IMR-90 (cell line): Measurements from ENCODE around the gene IGF1. TPM values are rescaled to one million over a fixed set of nuclear protein-coding genes. Genes with fewer than 3 reads are reported as not detected.

Experiments
- ATAC-seq: fragments of 200-7000 bp; cut with Tn5 transposase; 2 replicates; pipeline ENCODE4 v1.9.1; 2020; ENCODE audit warnings: low read depth, mild to moderate bottlenecking, moderate library complexity
- BruUV-seq: library from RNA; stranded (reverse); fragments of 400-500 nt; replicated peaks from 2 replicates; lab custom pipeline; 2021; lab: Mats Ljungman, UMichigan
- CTCF ChIA-PET: fragments of 300-600 bp; formaldehyde crosslinking; extraction: SDS; loops from one replicate; lab custom pipeline; 2021; ENCODE audit warnings: antibody characterized with exemption; lab: Yijun Ruan, JAX
- POLR2A ChIA-PET: fragments of 300-600 bp; sonication (Branson Sonifier 250); formaldehyde crosslinking; loops from one replicate; lab custom pipeline; 2022; ENCODE audit warnings: antibody characterized with exemption; ENCODE audit not compliant: unreplicated experiment; lab: Charles Lee
- DNase-seq: peaks from one replicate; pipeline ENCODE4 v3.0.0; 2013
- H2AFZ ChIP-seq: replicated peaks from 2 replicates; pipeline ENCODE3; 2013; ENCODE audit warnings: low read length, mild to moderate bottlenecking; ENCODE audit not compliant: poor library complexity
- H2AK5ac ChIP-seq: 2 replicates; pipeline ENCODE4 v1.6.1; 2013; ENCODE audit warnings: low read depth, low read length, inconsistent platforms
- H2AK9ac ChIP-seq: replicated peaks from 2 replicates; pipeline ENCODE3; 2013; ENCODE audit warnings: mild to moderate bottlenecking, low read depth, low read length, moderate library complexity; ENCODE audit not compliant: poor library complexity
- H2BK120ac ChIP-seq: 2 replicates; pipeline ENCODE4 v1.6.1; 2013; ENCODE audit warnings: low read depth, low read length, inconsistent platforms
- H2BK15ac ChIP-seq: 3 replicates; pipeline ENCODE4 v1.6.1; 2013; ENCODE audit warnings: low read depth, low read length, inconsistent platforms
- H2BK20ac ChIP-seq: 2 replicates; pipeline ENCODE4 v1.6.1; 2013; ENCODE audit warnings: low read depth, mild to moderate bottlenecking, inconsistent platforms, low read length, moderate library complexity
- H2BK5ac ChIP-seq: 2 replicates; pipeline ENCODE4 v1.6.1; 2013; ENCODE audit warnings: mild to moderate bottlenecking, low read depth, low read length, inconsistent platforms; ENCODE audit not compliant: poor library complexity, severe bottlenecking
- H3K14ac ChIP-seq: replicated peaks from 2 replicates; pipeline ENCODE4 v1.6.1; 2013; ENCODE audit warnings: low read depth, low read length, inconsistent platforms
- H3K18ac ChIP-seq: 2 replicates; pipeline ENCODE4 v1.6.1; 2013; ENCODE audit warnings: low read depth, low read length, control low read depth
- H3K23ac ChIP-seq: 2 replicates; pipeline ENCODE4 v1.6.1; 2013; ENCODE audit warnings: low read depth, low read length, inconsistent platforms
- H3K27ac ChIP-seq: 2 replicates; pipeline ENCODE4 v1.5.1; 2013; ENCODE audit warnings: mild to moderate bottlenecking, control low read depth, low read length; ENCODE audit not compliant: insufficient read depth
- H3K27me3 ChIP-seq: 2 replicates; pipeline ENCODE4 v1.6.1; 2013; ENCODE audit warnings: low read length; ENCODE audit not compliant: control insufficient read depth, insufficient read depth
- H3K36me3 ChIP-seq: 2 replicates; pipeline ENCODE4 v1.6.1; 2013; ENCODE audit warnings: low read length, mixed read lengths; ENCODE audit not compliant: control insufficient read depth, insufficient read depth
- H3K4ac ChIP-seq: 2 replicates; pipeline ENCODE4 v1.6.1; 2013; ENCODE audit warnings: low read depth, low read length, inconsistent platforms
- H3K4me1 ChIP-seq: 2 replicates; pipeline ENCODE4 v1.6.1; 2013; ENCODE audit warnings: low read length, mixed read lengths; ENCODE audit not compliant: control insufficient read depth, insufficient read depth
- H3K4me2 ChIP-seq: 2 replicates; pipeline ENCODE4 v1.6.1; 2013; ENCODE audit warnings: low read depth, mild to moderate bottlenecking, control low read depth, low read length, moderate library complexity
- H3K4me3 ChIP-seq: 2 replicates; pipeline ENCODE4 v1.5.1; 2013; ENCODE audit warnings: low read depth, mild to moderate bottlenecking, control low read depth, low read length, moderate library complexity; ENCODE audit not compliant: insufficient read depth
- H3K56ac ChIP-seq: 2 replicates; pipeline ENCODE4 v1.6.1; 2013; ENCODE audit warnings: low read length, inconsistent platforms; ENCODE audit not compliant: insufficient read depth; ENCODE audit errors: extremely low read depth
- H3K79me1 ChIP-seq, 2 experiments: 2 replicates each; pipeline ENCODE4 v1.6.1; 2013; ENCODE audit warnings: low read length in 2 of 2, inconsistent platforms in 1 of 2, low read depth in 1 of 2
- H3K9ac ChIP-seq: 2 replicates; pipeline ENCODE4 v1.6.1; 2013; ENCODE audit warnings: low read depth, low read length, control low read depth
- H3K9me1 ChIP-seq: 2 replicates; pipeline ENCODE4 v1.6.1; 2013; ENCODE audit warnings: low read length, inconsistent platforms; ENCODE audit not compliant: insufficient read depth
- H3K9me3 ChIP-seq: 2 replicates; pipeline ENCODE4 v1.6.1; 2013; ENCODE audit warnings: low read length; ENCODE audit not compliant: control insufficient read depth, insufficient read depth
- H4K20me1 ChIP-seq: 2 replicates; pipeline ENCODE4 v1.6.1; 2013; ENCODE audit warnings: low read length, inconsistent platforms; ENCODE audit not compliant: insufficient read depth
- H4K5ac ChIP-seq: 2 replicates; pipeline ENCODE4 v1.6.1; 2013; ENCODE audit warnings: mild to moderate bottlenecking, low read depth, low read length, control low read depth
- H4K8ac ChIP-seq, 2 experiments: 2 replicates each; pipeline ENCODE4 v1.6.1; 2013; ENCODE audit warnings: low read depth in 2 of 2, low read length in 2 of 2, control low read depth in 1 of 2, inconsistent platforms in 1 of 2
- H4K91ac ChIP-seq: 2 replicates; pipeline ENCODE4 v1.6.1; 2013; ENCODE audit warnings: low read depth, low read length, inconsistent platforms; ENCODE audit not compliant: insufficient read depth
- BHLHE40 ChIP-seq: fragments of 150-350 bp; IDR thresholded peaks from 2 replicates; pipeline ENCODE4 v1.6.1; 2016; ENCODE audit warnings: mild to moderate bottlenecking, low read depth, low read length
- CHD1 ChIP-seq: IDR thresholded peaks from 2 replicates; pipeline ENCODE4 v1.6.1; 2012; ENCODE audit warnings: low read depth, low read length, improper control_type of control experiment
- CTCF ChIP-seq: conservative IDR thresholded peaks from 2 replicates; pipeline ENCODE4 v1.5.1; 2012; ENCODE audit warnings: mild to moderate bottlenecking, low read depth, low read length, improper control_type of control experiment
- FOS ChIP-seq: fragments of 150-350 bp; IDR thresholded peaks from 2 replicates; pipeline ENCODE4 v1.6.1; 2016; ENCODE audit warnings: low read depth, low read length
- MAFK ChIP-seq: IDR thresholded peaks from 2 replicates; pipeline ENCODE4 v1.6.1; 2012; ENCODE audit warnings: low read depth, low read length, improper control_type of control experiment
- MAZ ChIP-seq: IDR thresholded peaks from 2 replicates; pipeline ENCODE4 v1.6.1; 2012; ENCODE audit warnings: low read depth, mild to moderate bottlenecking, low read length, improper control_type of control experiment, moderate library complexity, borderline replicate concordance
- MXI1 ChIP-seq: IDR thresholded peaks from 2 replicates; pipeline ENCODE4 v1.6.1; 2012; ENCODE audit warnings: low read depth, mild to moderate bottlenecking, low read length, moderate library complexity, borderline replicate concordance
- NFE2L2 ChIP-seq: fragments of 150-350 bp; IDR thresholded peaks from 2 replicates; pipeline ENCODE4 v1.6.1; 2016; ENCODE audit warnings: low read depth, mild to moderate bottlenecking, low read length
- POLR2A ChIP-seq: IDR thresholded peaks from 2 replicates; pipeline ENCODE4 v1.6.1; 2012; ENCODE audit warnings: mild to moderate bottlenecking, low read depth, low read length
- RAD21 ChIP-seq: IDR thresholded peaks from 2 replicates; pipeline ENCODE4 v1.6.1; 2012; ENCODE audit warnings: low read length, improper control_type of control experiment
- RCOR1 ChIP-seq: IDR thresholded peaks from 2 replicates; pipeline ENCODE4 v1.6.1; 2012; ENCODE audit warnings: mild to moderate bottlenecking, low read length, improper control_type of control experiment; ENCODE audit not compliant: insufficient replicate concordance
- RFX5 ChIP-seq: IDR thresholded peaks from 2 replicates; pipeline ENCODE4 v1.8.0; 2012; ENCODE audit warnings: low read depth, mild to moderate bottlenecking, low read length, moderate library complexity
- SMC3 ChIP-seq: fragments of 150-350 bp; IDR thresholded peaks from 2 replicates; pipeline ENCODE4 v1.6.1; 2016; ENCODE audit warnings: low read depth, mild to moderate bottlenecking, antibody characterized with exemption, low read length, moderate library complexity
- WGBS, 2 experiments: methylation state at CpG; one replicate each; pipeline versions ENCODE4 v1.1.5 to v1.1.7; 2013; ENCODE audit warnings: missing lambda C conversion rate in 2 of 2; ENCODE audit not compliant: insufficient read length in 1 of 2; ENCODE audit errors: extremely low coverage in 2 of 2; 5-methylcytosine and 5-hydroxymethylcytosine counted together
- dilution Hi-C: fragments of 300-500 bp; cut with HindIII; formaldehyde crosslinking; loops from one replicate; pipeline ENCODE4 v1.14.3; 2018; ENCODE audit warnings: low sequenced_read_pairs; ENCODE audit not compliant: unreplicated experiment
- in situ Hi-C: fragments of 300-500 bp; cut with MboI; formaldehyde crosslinking; loops from 3 replicates; pipeline ENCODE4 v1.14.3; 2019; ENCODE audit warnings: low sequenced_read_pairs, inconsistent platforms, mixed read lengths
- intact Hi-C: fragments of 100-400 bp; cut with micrococcal nuclease; formaldehyde crosslinking; loops from 2 replicates; pipeline ENCODE4 v1.10.0; 2022
- polyA plus RNA-seq, 3 experiments: library from polyadenylated mRNA; depleted of rRNA; stranded (reverse); fragments of >200 nt; gene quantifications; 2 replicates each; pipeline ENCODE4 v1.2.3, GENCODE V29; 2012; ENCODE audit warnings: low replicate concordance in 1 of 3
- total RNA-seq: library from RNA; depleted of rRNA; stranded (reverse); fragments of >200 nt; gene quantifications from 2 replicates; pipeline ENCODE4 v1.2.3, GENCODE V29; 2012
- TF ChIP-seq, protein P1 (sequence below): fragments of 150-350 bp; IDR thresholded peaks from 2 replicates; pipeline ENCODE4 v1.6.1; 2017; ENCODE audit warnings: mild to moderate bottlenecking, antibody characterized with exemption, low read length, low read depth

IGF1 gene
- total and polyA plus RNA-seq, 2 of the 4 experiments (the other 2 are of a cell fraction), result under 0.01 to 0.12 TPM

GRCh38 chr12:102484017-102484416 is 3.7 kb upstream of the IGF1 start:
- Histone ChIP-seq H2BK20ac (peak overlapping the region; percentile 78; the same call in 1 of the 2 replicates), H4K8ac (peak overlapping the region; percentile 52 to 81; a peak in 2 of 4 replicates), H2BK15ac (peak overlapping the region; percentile 61; the same call in 1 of the 3 replicates), H3K23ac (no peak overlapping the region), H4K91ac (no peak overlapping the region), H2AK9ac (no peak overlapping the region), H4K20me1 (no peaks in the 10 kb centered on the region), H3K18ac (peak overlapping the region; percentile 34; the same call in 1 of the 2 replicates), H3K4me1 (peaks cover 5% of the 10 kb centered on the region), H4K5ac (no peak overlapping the region; the same call in 1 of the 2 replicates), H3K9me3 (no peaks in the 10 kb centered on the region), H3K56ac (no peak overlapping the region), H2AFZ (no peak overlapping the region), H3K9me1 (no peaks in the 10 kb centered on the region), H3K4ac (0 out of 2 replicates have a peak overlapping the region, but pooled peaks have one; percentile 55), H2BK120ac (0 out of 2 replicates have a peak overlapping the region, but pooled peaks have one; percentile 81), H3K4me3 (no peak overlapping the region), H2BK5ac (no peak overlapping the region), H3K14ac (no peak overlapping the region; the same call in 1 of the 2 replicates), H3K36me3 (no peaks in the 10 kb centered on the region), H3K27me3 (no peaks in the 10 kb centered on the region), H3K4me2 (peak overlapping the region; percentile 52; the same call in 1 of the 2 replicates), H3K79me1 (no peaks in the 10 kb centered on the region), H3K9ac (no peak overlapping the region), H2AK5ac (no peak overlapping the region), H3K27ac (no peak overlapping the region)
- in situ Hi-C loops (loop anchor here (25.0 kb wide), 2 partner anchors 172 to 547 kb away; no protein-coding TSS in a partner anchor), dilution Hi-C loops (no loop called here), intact Hi-C loops (loop anchor here (1.0 to 2.0 kb wide), 4 partner anchors 218 to 389 kb away; partner anchors contain the start of genes NUP37 and PARPBP)
- TF ChIP-seq RFX5 (no peak), SMC3 (no peak), MAFK (no peak), CTCF (no peak), MXI1 (no peak), MAZ (no peak), FOS (no peak), POLR2A (no peak), CHD1 (no peak), RAD21 (no peak), NFE2L2 (no peak), RCOR1 (no peak), BHLHE40 (no peak)
- TF ChIP-seq, protein P1, sequence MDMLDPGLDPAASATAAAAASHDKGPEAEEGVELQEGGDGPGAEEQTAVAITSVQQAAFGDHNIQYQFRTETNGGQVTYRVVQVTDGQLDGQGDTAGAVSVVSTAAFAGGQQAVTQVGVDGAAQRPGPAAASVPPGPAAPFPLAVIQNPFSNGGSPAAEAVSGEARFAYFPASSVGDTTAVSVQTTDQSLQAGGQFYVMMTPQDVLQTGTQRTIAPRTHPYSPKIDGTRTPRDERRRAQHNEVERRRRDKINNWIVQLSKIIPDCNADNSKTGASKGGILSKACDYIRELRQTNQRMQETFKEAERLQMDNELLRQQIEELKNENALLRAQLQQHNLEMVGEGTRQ, result no peak
- no peak for DNase-seq
- ATAC-seq, result no peak
- WGBS, 2 experiments, result no CpG with 5 or more reads among the region's 3 CpGs
- POLR2A ChIA-PET, result no interaction called here
- CTCF ChIA-PET, result interaction anchor here (0.6 to 2.7 kb wide), 10 partner anchors 13 to 410 kb away, joined by 3 to 7 read pairs (median 4); no protein-coding TSS in a partner anchor
- BruUV-seq, result no TSS peak
